DND-41 (cell line): ENCODE data around the gene ITGA2.

ENCODE experiments used
- ATAC-seq: fragments of 200-7000 bp; cut with Tn5 transposase; 3 replicates; pipeline ENCODE4 v1.9.1; 2021; ENCODE audit warnings: low read depth; ENCODE audit not compliant: insufficient read depth
- DNase-seq: peaks from one replicate; pipeline ENCODE4 v3.0.0-alpha.2; 2020
- H2AFZ ChIP-seq: 2 replicates; pipeline ENCODE4 v1.6.0; 2012; ENCODE audit warnings: low read depth, low read length
- H3K27ac ChIP-seq: 2 replicates; pipeline ENCODE4 v1.5.1; 2012; ENCODE audit warnings: low read length, inconsistent platforms
- H3K27me3 ChIP-seq: fragments of 200-600 bp; sonication (generic); 2 replicates; pipeline ENCODE4 v1.6.0; 2012; ENCODE audit warnings: low read length, mild to moderate bottlenecking, inconsistent platforms; ENCODE audit not compliant: insufficient read depth, poor library complexity
- H3K36me3 ChIP-seq: 2 replicates; pipeline ENCODE4 v1.5.1; 2012; ENCODE audit warnings: low read length, inconsistent platforms; ENCODE audit not compliant: insufficient read depth
- H3K4me1 ChIP-seq: 2 replicates; pipeline ENCODE4 v1.5.1; 2012; ENCODE audit warnings: mild to moderate bottlenecking, low read length; ENCODE audit not compliant: insufficient read depth
- H3K4me2 ChIP-seq: 2 replicates; pipeline ENCODE4 v1.6.0; 2012; ENCODE audit warnings: mild to moderate bottlenecking, moderate library complexity, low read length, inconsistent platforms; ENCODE audit not compliant: insufficient read depth
- H3K4me3 ChIP-seq, 2 experiments: fragments of 200-600 bp in 1 of 2; shearing (Covaris generic) in 1 of 2; 2 replicates each; pipeline ENCODE4 v1.5.1; 2012 to 2016; ENCODE audit warnings: inconsistent platforms in 2 of 2, low read length in 2 of 2, mild to moderate bottlenecking in 2 of 2, low read depth in 1 of 2, moderate library complexity in 1 of 2
- H3K79me2 ChIP-seq: 2 replicates; pipeline ENCODE4 v1.6.0; 2012; ENCODE audit warnings: low read length, inconsistent platforms; ENCODE audit not compliant: insufficient read depth
- H3K9ac ChIP-seq: 2 replicates; pipeline ENCODE4 v1.6.0; 2012; ENCODE audit warnings: low read depth, mild to moderate bottlenecking, inconsistent platforms, low read length, moderate library complexity
- H3K9me3 ChIP-seq: 2 replicates; pipeline ENCODE4 v1.5.1; 2012; ENCODE audit warnings: low read length, moderate library complexity, mild to moderate bottlenecking, inconsistent platforms; ENCODE audit not compliant: insufficient read depth, severe bottlenecking
- H4K20me1 ChIP-seq: 2 replicates; pipeline ENCODE4 v1.6.0; 2012; ENCODE audit warnings: low read length; ENCODE audit not compliant: insufficient read depth
- EZH2 ChIP-seq: IDR thresholded peaks from 3 replicates; pipeline ENCODE4 v1.6.1; 2012; ENCODE audit warnings: borderline replicate concordance, low read depth, mild to moderate bottlenecking, moderate library complexity, low read length, inconsistent platforms; ENCODE audit not compliant: severe bottlenecking
- TF ChIP-seq, protein P1 (sequence below): IDR thresholded peaks from 2 replicates; pipeline ENCODE4 v1.5.1; 2012; ENCODE audit warnings: borderline replicate concordance, low read length, moderate library complexity, mild to moderate bottlenecking; ENCODE audit not compliant: poor library complexity, severe bottlenecking; ENCODE audit errors: extremely low read depth

ITGA2 gene

DNA sequence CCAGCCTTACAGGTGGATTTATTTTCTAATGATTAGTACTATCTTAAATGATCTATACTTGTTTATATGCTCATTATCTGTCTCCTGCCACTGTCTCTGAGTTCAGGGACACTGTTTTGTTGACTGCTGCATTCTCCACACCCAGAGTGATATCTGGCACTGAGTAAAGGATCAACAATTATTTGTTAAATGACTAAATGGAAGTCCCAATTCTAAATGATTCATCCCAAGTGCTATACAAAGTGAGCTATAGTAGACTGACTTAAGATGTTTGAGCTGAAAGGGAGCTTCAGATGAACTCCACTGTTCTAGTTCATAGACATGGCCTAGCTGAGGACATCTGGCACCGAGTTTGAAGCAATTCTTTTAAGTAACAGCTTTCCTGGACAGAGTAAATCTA, 40.5 kb downstream of the ITGA2 start:
- H2AFZ ChIP-seq, result no peak overlapping the region
- TF ChIP-seq EZH2, result no peak
- TF ChIP-seq, protein P1, sequence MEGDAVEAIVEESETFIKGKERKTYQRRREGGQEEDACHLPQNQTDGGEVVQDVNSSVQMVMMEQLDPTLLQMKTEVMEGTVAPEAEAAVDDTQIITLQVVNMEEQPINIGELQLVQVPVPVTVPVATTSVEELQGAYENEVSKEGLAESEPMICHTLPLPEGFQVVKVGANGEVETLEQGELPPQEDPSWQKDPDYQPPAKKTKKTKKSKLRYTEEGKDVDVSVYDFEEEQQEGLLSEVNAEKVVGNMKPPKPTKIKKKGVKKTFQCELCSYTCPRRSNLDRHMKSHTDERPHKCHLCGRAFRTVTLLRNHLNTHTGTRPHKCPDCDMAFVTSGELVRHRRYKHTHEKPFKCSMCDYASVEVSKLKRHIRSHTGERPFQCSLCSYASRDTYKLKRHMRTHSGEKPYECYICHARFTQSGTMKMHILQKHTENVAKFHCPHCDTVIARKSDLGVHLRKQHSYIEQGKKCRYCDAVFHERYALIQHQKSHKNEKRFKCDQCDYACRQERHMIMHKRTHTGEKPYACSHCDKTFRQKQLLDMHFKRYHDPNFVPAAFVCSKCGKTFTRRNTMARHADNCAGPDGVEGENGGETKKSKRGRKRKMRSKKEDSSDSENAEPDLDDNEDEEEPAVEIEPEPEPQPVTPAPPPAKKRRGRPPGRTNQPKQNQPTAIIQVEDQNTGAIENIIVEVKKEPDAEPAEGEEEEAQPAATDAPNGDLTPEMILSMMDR, result no peak
- no peaks in the 10 kb centered on the region for H3K79me2 ChIP-seq
- no peak overlapping the region for H3K27ac ChIP-seq
- H3K36me3 ChIP-seq, result no peaks in the 10 kb centered on the region
- no peak overlapping the region for H3K4me3 ChIP-seq
- ATAC-seq (no peak), DNase-seq (no peak)
- no peaks in the 10 kb centered on the region for H3K9me3 ChIP-seq
- peaks cover 42% of the 10 kb centered on the region for H3K4me1 ChIP-seq
- H3K4me2 ChIP-seq, result no peak overlapping the region
- no peaks in the 10 kb centered on the region for H3K27me3 ChIP-seq
- H4K20me1 ChIP-seq, result no peaks in the 10 kb centered on the region
- no peak overlapping the region for H3K9ac ChIP-seq

DNA sequence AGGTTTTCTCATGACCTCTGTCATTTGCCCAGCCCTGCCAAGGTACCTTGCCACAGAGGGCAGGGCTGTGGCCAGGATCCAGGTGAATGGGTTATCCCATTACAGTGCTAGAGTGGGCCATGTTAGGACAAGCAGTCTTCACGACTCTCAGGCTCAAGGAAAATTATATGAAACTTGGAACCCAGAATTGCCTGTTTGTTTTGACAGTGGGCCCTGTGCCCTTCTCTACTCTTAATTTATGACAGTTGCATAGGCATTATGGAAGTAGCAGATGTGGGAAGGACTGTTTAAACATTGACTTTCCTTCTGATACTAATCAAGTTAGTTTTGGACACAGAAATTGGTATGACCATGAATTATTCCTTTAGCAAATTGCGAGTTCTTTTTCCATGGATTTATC, 41.7 kb downstream of the ITGA2 start:
- H3K27me3 ChIP-seq, result no peaks in the 10 kb centered on the region
- peaks cover 42% of the 10 kb centered on the region for H3K4me1 ChIP-seq
- ATAC-seq, result no peak
- H3K4me3 ChIP-seq, result no peak overlapping the region
- DNase-seq, result no peak
- no peaks in the 10 kb centered on the region for H4K20me1 ChIP-seq
- H3K27ac ChIP-seq, result peak overlapping the region; percentile 78
- H2AFZ ChIP-seq, result no peak overlapping the region
- TF ChIP-seq, protein P1, result no peak
- TF ChIP-seq EZH2, result no peak
- no peaks in the 10 kb centered on the region for H3K79me2 ChIP-seq
- no peak overlapping the region for H3K4me2 ChIP-seq
- no peak overlapping the region for H3K9ac ChIP-seq
- no peaks in the 10 kb centered on the region for H3K36me3 ChIP-seq
- no peaks in the 10 kb centered on the region for H3K9me3 ChIP-seq

DNA sequence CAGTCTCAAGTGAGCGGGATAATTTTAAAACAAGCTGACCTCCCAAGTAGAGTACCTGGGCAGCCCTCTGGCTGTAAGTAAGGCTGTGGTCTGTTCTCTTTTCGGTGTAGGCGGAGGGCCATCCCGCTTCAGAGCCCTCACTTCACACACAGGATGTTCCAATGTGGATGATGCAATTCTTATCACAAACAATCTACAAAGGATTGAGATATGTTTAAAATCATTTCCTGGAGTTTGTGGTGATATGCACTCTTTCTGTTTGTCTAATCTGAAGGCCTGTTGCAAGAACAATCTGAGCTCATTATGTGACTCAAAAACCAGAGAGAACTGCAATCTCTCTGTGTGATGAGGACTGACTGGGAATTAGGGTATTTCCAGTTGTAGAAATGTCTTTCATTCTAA, 42.5 kb downstream of the ITGA2 start:
- Histone ChIP-seq H3K27ac (peak overlapping the region; percentile 78), H3K9me3 (no peaks in the 10 kb centered on the region), H3K9ac (peak overlapping the region; percentile 24; the same call in 1 of the 2 replicates), H4K20me1 (no peaks in the 10 kb centered on the region), H3K27me3 (no peaks in the 10 kb centered on the region), H3K79me2 (no peaks in the 10 kb centered on the region), H2AFZ (peak overlapping the region; percentile 41; the same call in 1 of the 2 replicates), H3K36me3 (no peaks in the 10 kb centered on the region), H3K4me2 (peak overlapping the region; percentile 48), H3K4me1 (peaks cover 42% of the 10 kb centered on the region), H3K4me3 (no peak overlapping the region)
- TF ChIP-seq, protein P1, result no peak
- no peak for TF ChIP-seq EZH2
- DNase-seq, result peak; percentile 70
- ATAC-seq, result peak; percentile 89

DNA sequence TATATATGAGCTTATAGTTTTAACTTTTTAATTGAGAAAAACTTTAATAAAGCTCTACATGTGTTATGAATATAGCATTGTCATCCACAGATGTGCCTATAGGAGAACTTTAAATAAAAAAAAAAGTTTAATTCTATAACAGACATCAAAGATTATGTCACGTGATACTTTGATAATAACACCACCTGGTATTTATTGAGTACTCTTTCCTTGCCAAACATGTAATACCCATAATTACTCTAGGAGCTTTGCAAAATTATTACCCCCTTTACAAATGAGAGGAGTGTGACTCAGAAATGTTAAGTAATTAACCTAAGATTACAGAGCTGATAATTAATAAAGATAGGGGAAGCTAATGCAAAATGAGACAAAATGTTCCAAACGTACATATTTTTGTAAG, 43.0 kb downstream of the ITGA2 start:
- H3K27me3 ChIP-seq, result no peaks in the 10 kb centered on the region
- peak overlapping the region; percentile 78 for H3K27ac ChIP-seq
- H3K36me3 ChIP-seq, result no peaks in the 10 kb centered on the region
- H3K4me2 ChIP-seq, result peak overlapping the region; percentile 48
- H3K9me3 ChIP-seq, result no peaks in the 10 kb centered on the region
- TF ChIP-seq, protein P1, result no peak
- no peak for TF ChIP-seq EZH2
- H3K4me3 ChIP-seq, result no peak overlapping the region
- H3K4me1 ChIP-seq, result peaks cover 42% of the 10 kb centered on the region
- H3K9ac ChIP-seq, result peak overlapping the region; percentile 15; the same call in 1 of the 2 replicates
- H3K79me2 ChIP-seq, result no peaks in the 10 kb centered on the region
- no peaks in the 10 kb centered on the region for H4K20me1 ChIP-seq
- DNase-seq, result no peak
- ATAC-seq, result no peak
- H2AFZ ChIP-seq, result no peak overlapping the region
